Fibroblast of pulmonary artery (primary cell): ENCODE measurements around the gene ITCH.
"Not testable (repeated sequence)": the region's sequence is repeated elsewhere in the genome, so short reads cannot be mapped to it uniquely, and the experiment has no call there.

Experiments used
- DNase-seq: peaks from one replicate; pipeline ENCODE4 v3.0.0-alpha.2; 2010; ENCODE audit warnings: low read depth
- H3K4me3 ChIP-seq: replicated peaks from 2 replicates; pipeline ENCODE4 v1.5.1; 2011; ENCODE audit warnings: low read depth, mild to moderate bottlenecking, control low read depth, low read length, moderate library complexity
- CTCF ChIP-seq: IDR thresholded peaks from 2 replicates; pipeline ENCODE4 v1.5.1; 2011; ENCODE audit warnings: mild to moderate bottlenecking, control low read depth, low read length, inconsistent platforms; ENCODE audit errors: missing control alignments

The ITCH gene

GRCh38 chr20:34334654-34335407 lies 28.2 kb upstream of the ITCH start:
- DNase-seq = no peak
- no peak overlapping the region for H3K4me3 ChIP-seq
- no peak for TF ChIP-seq CTCF

- no peak for DNase-seq
- no peak overlapping the region for H3K4me3 ChIP-seq
- no peak for TF ChIP-seq CTCF
These were observed 25.5 kb upstream of the ITCH start for GRCh38 chr20:34337544-34337943.

GRCh38 chr20:34337982-34338726 lies 24.9 kb upstream of the ITCH start:
- no peak overlapping the region for H3K4me3 ChIP-seq
- no peak for TF ChIP-seq CTCF
- no peak for DNase-seq

- DNase-seq, H3K4me3 ChIP-seq: not testable (repeated sequence)
These were observed 22.3 kb upstream of the ITCH start for GRCh38 chr20:34340726-34341125.

- DNase-seq, H3K4me3 ChIP-seq: not testable (repeated sequence)
These were observed 21.9 kb upstream of the ITCH start for GRCh38 chr20:34341199-34341598.

GRCh38 chr20:34343458-34344211 lies 19.4 kb upstream of the ITCH start:
- H3K4me3 ChIP-seq = no peak overlapping the region
- no peak for TF ChIP-seq CTCF
- no peak for DNase-seq

GRCh38 chr20:34344238-34344637 lies 18.8 kb upstream of the ITCH start:
- H3K4me3 ChIP-seq = no peak overlapping the region
- TF ChIP-seq CTCF = no peak
- DNase-seq = no peak
